HG03066 (cell line): ENCODE results near the gene DSTYK.
"Not testable (repeated sequence)": the region's sequence is repeated elsewhere in the genome, so short reads cannot be mapped to it uniquely, and the experiment has no call there.

Source experiments
- ATAC-seq: cut with Tn5 transposase; IDR thresholded peaks from one replicate; pipeline ENCODE4 v1.9.1; 2021; ENCODE audit warnings: low read depth; ENCODE audit not compliant: unreplicated experiment

DSTYK gene

GRCh38 chr1:205182930-205183329 is 28.6 kb downstream of the DSTYK start:
- ATAC-seq, result no peak

DNA sequence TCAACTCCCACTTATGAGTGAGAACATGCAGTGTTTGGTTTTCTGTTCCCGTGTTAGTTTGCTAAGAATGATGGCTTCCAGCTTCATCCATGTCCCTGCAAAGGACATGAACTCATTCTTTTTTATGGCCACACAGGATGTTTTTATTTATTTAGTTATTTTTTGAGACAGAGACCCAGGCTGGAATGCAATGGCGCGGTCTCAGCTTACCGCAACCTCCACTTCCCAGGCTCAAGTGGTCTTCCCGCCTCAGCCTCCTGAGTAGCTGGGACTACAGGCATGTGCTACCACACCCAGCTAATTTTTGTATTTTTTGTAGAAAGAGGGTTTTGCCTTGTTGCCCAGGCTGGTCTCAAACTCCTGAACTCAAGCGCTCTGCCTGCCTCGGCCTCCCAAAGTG is 31.2 kb downstream of the DSTYK start:
- ATAC-seq, result not testable (repeated sequence)

- ATAC-seq, result no peak
These were observed 31.7 kb downstream of the DSTYK start for GRCh38 chr1:205179842-205180241.

GRCh38 chr1:205172729-205173366 is 38.7 kb downstream of the DSTYK start:
- ATAC-seq, result no peak

- no peak for ATAC-seq
These were observed 40.1 kb downstream of the DSTYK start for GRCh38 chr1:205171369-205171768.

- no peak for ATAC-seq
These were observed 40.8 kb downstream of the DSTYK start for GRCh38 chr1:205170532-205171269.

- no peak for ATAC-seq
These were observed 42.3 kb downstream of the DSTYK start for GRCh38 chr1:205169248-205169647.

- no peak for ATAC-seq
These were observed 43.2 kb downstream of the DSTYK start for GRCh38 chr1:205168291-205168690.

DNA sequence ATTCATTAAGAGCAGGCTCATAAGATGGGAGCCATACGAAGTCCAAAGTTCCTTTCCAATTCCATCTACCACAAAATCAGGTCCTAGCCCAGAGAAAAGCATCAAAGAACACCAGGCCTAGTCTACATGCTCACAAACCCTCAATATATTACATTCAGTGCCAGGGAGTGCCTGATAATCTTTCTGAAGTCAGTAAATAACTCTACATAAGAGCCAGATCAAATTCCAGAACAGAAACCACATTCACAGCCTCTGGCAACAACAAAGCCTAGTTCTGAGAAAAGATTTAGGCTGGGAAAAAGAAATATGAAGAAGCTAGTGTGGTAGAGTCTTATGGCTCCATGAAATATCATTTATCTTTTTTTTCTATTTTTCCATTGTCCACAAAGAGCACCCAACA is 49.2 kb downstream of the DSTYK start:
- no peak for ATAC-seq

DNA sequence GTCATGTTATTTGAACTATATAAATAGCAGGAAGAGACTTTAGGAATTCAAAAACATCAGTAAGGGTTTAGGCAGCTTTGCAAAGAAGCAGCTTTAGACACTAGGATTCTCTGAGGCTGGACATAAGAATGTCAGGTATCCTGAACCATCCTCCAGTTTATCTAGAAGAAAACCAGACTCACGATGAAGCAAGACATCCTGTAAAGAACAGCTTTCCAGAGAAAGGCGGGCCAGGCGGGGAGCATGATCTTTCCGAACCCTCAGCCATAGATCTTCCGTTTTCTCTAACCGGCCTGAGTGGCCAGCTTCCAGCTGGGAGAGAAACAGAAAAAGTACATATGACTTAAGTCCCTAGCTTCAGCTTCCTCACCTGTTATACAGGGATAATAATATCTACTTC is 50.4 kb downstream of the DSTYK start:
- ATAC-seq, result no peak

- no peak for ATAC-seq
These were observed 53.4 kb downstream of the DSTYK start for GRCh38 chr1:205158048-205158616.

DNA sequence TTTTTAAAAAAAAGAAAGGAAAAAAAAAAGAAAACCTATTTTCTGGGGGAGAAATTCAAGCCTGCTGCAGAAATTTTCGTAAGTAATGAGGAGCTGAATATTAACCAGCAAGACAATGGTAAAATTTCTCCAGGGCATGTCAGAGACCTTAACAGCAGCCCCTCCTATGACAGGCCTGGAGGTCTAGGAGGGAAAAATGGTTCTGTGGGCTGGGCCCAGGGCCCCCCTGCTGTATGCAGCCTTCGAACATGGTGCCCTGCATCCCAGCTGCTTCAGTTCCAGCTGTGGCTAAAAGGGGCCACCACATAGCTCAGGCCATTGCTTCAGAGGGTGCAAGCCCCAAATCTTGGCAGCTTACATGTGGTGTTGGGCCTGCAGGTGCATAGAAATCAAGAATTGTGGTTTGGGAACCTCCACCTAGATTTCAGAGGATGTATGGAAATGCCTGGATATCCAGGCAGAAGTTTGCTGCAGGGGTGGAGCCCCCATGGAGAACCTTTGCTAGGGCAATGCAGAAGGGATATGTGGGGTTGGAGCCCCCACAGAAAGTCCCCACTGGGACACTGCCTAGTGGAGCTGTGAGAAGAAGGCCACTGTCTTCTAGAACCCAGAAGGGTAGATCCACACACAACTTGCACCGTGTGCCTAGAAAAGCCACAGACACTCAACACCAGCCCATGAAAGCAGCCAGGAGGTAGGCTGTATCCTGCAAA is 55.7 kb downstream of the DSTYK start:
- ATAC-seq, result not testable (repeated sequence)

- ATAC-seq, result no peak
These were observed 59.0 kb downstream of the DSTYK start for GRCh38 chr1:205152505-205152904.

- no peak for ATAC-seq
These were observed 60.7 kb downstream of the DSTYK start for GRCh38 chr1:205150651-205151428.

GRCh38 chr1:205147191-205147835 is 64.2 kb downstream of the DSTYK start:
- ATAC-seq, result no peak

GRCh38 chr1:205144751-205145150 is 66.8 kb downstream of the DSTYK start:
- no peak for ATAC-seq

DNA sequence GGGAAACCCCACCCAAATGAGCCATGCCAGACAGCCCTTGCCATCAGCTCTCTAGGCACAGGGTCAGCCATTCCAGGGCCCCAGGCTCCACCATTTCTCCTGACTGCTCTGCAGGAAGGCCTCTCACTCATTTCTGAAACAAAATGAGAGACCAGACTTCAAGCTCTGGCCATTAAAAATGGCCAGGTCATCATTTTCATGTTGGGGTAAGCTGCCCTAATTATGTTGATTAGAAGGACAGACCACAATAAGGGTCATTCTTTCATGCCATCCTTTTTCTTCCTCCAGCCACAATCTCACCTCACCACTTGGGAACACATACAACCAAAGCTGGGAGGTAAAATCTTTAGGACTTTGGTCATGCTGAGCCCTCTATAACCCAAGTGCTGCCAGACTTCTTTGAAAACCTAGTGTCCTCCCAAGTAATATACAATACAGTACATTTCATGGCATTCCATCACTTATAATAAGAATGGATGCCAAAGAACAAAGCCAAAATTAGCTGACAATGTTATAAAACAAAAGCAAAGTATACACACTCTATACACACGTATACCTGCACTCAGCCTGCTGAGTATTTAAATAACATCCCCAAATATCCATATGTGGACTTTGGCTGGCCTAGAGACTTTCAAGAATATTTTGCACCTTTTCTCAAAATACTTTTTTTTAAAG is 67.3 kb downstream of the DSTYK start:
- no peak for ATAC-seq

GRCh38 chr1:205142102-205142469 is 69.4 kb downstream of the DSTYK start:
- ATAC-seq, result no peak

GRCh38 chr1:205141236-205142101 is 70.0 kb downstream of the DSTYK start:
- no peak for ATAC-seq
